GOT3 (cell line): Measurements from ENCODE around the gene ESM1.

Experiments
- DNase-seq: peaks from one replicate; lab custom pipeline; 2025; ENCODE audit warnings: mixed read lengths; lab: John Stamatoyannopoulos, UW

ESM1 gene

GRCh38 chr5:54981928-54982327 lies 3.5 kb downstream of the ESM1 start:
- DNase-seq, result no peak

GRCh38 chr5:54975701-54976100 lies 9.7 kb downstream of the ESM1 start:
- no peak for DNase-seq

- no peak for DNase-seq
Observed at GRCh38 chr5:54969856-54970828, 15.3 kb downstream of the ESM1 start.

DNA sequence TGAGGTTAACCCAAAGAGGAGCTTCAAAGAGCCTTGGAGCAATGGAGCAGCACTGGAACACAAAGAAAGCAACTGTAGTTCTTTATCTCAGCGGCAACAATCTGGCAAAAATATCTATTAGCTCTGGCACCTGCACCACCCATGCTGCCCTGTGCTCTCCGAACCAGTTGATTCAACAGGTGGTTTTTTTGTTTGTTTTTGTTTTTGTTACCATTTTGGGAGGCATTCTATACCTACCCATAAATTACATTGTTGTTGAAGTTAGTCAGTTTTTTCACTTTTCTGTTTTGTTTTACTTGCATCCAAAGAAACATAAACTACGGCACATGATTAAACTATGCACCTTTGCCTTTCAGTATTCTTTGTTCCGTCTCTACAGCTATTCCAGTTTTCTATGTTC lies 16.2 kb downstream of the ESM1 start:
- no peak for DNase-seq

- no peak for DNase-seq
Observed at GRCh38 chr5:54965806-54966205, 19.6 kb downstream of the ESM1 start.

DNA sequence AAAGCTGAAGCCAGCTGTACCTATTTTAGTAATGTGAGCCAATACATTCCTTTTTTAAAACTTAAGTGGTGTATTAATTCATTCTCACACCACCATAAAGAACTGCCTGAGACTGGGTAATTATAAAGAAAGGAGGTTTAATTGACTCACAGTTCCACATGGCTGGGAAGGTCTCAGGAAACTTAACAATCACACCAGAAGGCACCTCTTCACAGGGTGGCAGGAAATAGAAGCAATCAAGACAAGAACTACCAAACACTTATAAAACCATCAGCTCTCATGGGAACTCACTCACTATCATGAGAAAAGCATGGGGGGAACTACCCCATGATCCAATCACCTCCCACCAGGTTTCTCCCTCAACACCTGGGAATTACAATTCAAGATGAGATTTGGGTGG lies 21.0 kb downstream of the ESM1 start:
- DNase-seq, result no peak

GRCh38 chr5:54959673-54960418 lies 25.5 kb downstream of the ESM1 start:
- DNase-seq, result no peak

DNA sequence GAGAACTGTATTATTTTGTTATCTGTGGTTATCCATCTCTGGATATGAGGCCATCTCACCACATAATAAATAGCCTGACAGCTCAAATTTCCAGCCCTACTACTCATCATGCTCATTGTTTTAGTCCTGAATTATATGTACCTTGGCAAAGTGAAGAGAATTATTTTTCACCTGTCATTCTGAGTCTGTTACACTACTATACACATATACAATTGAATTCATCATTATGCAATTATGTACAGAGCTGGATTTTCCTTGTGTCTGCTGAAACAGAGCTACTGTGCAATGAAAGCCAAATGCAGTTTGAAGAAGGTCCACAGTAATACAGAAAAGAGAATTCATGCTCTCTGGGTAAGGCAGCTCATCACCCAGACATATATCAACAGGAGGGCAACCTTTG lies 28.5 kb downstream of the ESM1 start:
- no peak for DNase-seq

DNA sequence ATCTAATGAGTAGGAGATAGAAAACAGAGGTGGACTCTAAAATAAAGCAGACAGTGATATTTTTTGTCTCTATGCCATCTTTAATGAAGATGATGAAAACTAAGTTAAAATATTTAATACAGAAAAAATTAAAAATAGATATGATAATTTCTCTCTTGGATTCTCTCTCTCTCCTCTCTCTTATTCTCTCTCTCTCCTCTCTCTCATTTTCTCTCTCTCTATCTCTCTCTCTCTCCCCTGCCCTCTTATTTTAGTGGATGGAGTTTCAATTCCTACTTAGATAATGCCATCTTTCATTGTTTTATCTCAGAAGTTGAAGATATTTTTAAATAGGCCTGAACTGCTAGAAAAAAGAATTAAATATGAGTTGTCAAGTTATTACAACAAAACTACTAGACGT lies 38.2 kb downstream of the ESM1 start:
- no peak for DNase-seq

DNA sequence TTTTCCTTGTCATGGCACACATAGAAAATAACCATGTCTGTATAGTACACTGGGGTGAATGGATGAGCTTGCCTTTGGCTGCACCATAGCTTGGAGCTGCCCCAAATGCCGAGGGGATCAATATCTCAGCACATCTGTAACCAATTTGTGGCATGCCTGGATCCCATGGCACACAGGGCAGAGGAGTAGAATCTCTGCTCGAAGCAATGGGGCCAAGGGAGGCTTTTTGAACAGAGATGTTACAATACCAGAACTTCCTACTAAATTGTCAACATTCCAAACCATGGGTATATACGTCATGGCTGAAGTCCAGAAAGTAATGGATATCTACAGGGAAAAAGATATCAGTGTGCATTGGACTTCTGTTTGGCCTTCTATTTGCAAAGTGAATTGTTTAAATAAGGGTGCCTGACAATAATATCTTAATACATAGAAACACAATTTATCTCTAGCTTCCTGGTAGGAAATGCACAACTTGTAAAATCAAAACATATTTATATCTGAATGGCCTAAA lies 39.0 kb downstream of the ESM1 start:
- no peak for DNase-seq

GRCh38 chr5:54944364-54944763 lies 41.0 kb downstream of the ESM1 start:
- DNase-seq, result no peak

DNA sequence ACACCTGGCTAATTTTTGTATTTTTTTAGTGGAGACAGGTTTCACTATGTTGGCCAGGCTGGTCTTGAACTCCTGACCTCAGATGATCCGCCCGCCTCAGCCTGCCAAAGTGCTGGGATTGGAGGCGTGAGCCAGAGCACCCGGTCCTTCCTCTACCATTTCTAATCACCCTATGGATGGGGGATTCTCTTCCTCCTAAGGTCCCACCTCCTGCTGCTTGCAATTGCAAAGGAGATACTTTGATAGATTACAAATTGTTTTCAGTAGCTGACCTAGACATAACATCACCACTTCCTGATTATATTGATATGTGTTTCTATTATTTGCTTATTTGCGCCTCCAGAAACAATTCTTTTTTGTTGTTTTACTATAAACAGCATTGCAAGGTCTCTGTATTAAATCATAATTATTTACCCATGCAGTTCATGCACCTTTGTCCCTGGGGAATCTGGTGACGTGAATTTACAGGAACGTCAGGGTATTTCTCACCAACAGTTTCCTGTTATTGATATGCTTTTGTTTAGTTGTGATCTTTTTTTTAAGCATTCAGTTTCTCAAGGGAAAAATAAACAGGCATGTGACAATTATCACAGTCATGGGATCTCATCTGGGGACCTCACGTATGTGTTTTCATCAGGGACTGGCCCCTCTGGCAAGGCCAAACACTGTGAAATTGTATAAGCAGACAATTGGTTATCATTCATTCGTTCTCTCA lies 43.2 kb downstream of the ESM1 start:
- no peak for DNase-seq

DNA sequence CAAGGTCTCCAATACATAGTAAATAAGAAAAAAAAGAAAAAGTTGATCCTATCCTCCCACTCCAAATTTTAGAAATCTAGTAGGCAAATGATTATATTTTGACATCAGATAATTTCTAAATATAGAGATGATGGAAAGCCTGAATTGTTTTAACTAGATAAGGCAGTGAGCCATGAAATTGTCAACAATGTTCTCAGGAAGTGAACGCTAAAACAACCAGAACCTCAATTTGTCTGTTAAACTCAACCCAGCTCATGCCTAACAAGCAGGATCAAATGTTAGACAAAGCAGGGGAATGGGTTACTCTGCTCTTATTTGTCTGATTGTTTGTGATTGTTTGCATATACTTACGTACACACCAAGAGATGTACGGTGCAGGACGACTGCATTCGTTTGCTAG lies 49.2 kb downstream of the ESM1 start:
- DNase-seq, result no peak

DNA sequence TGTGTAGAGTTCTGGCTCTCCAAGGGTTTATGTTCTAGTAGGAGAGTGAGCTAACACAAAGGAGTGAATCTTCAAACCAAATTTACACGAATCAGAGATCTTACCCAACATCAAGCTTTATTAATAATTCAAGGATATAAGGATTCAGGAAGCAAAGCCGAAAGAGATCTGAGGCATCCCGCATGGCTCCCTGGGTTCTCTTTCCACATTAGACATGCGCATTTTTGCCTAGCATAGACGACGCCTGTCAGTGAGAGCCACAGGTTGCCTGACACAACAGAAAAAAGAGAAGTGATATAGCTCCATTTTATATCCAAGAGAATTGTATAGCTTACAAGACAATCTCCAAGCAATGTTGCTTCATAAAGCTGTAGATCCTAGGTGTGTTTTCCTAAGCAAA lies 52.6 kb downstream of the ESM1 start:
- DNase-seq, result no peak

DNA sequence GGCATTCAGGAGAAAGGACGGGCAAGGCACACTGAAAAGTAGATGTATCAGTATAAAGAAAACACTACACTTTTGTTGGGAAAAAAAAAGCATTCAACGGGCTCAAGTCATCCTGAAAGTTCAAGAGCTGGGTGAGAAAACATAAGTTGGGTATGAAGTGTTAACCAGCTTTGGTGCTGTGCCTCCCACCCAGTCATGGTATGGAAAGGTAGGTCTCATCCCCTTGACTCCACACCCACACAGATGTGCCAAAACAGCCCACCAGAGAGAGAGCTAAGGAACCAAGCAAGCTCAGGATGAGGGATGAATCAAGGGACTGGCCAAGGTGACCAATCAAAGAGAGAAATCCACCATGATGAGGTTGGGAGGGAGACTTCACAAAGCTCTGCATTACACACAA lies 54.7 kb downstream of the ESM1 start:
- no peak for DNase-seq
